ENCODE results near the gene NSMCE4A.
A peak's percentile ranks its signal among the peaks of the same experiment; 100 is the strongest.

The NSMCE4A gene

DNA sequence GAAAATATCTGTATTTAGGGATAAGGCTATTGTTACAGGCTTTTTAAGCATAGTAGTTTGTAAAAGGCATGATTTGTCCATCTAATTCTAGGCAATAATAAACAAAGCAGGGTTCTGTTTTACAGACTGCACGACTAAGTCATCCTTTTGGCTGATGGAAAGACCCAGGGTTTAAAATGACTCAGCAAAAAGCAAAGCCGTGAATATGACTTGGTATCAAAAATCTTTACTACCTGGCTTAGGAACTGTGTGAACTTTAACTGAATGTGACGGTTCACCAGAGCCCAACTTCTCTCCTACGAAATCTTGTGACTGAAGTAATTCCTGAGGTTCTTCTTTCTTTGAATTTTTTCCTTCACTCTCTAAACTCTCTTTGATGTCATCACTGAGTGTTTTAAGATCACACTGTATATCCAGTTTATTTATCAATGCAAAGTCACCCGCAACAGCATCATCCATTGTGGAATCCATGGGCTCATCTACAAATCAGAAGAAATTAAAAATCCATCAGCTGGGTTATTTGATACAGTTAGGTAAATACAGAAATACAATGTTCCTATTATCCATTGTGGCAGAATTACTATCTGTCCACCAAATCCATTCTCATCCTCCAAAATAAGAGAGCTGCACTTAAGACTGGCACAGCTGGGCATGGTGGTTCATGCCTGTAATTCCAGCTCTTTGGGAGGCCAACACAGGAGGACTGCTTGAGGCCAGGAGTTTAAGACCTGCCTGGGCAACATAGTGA is 64.2 kb downstream of the NSMCE4A start:
- TF ChIP-seq, protein P1, sequence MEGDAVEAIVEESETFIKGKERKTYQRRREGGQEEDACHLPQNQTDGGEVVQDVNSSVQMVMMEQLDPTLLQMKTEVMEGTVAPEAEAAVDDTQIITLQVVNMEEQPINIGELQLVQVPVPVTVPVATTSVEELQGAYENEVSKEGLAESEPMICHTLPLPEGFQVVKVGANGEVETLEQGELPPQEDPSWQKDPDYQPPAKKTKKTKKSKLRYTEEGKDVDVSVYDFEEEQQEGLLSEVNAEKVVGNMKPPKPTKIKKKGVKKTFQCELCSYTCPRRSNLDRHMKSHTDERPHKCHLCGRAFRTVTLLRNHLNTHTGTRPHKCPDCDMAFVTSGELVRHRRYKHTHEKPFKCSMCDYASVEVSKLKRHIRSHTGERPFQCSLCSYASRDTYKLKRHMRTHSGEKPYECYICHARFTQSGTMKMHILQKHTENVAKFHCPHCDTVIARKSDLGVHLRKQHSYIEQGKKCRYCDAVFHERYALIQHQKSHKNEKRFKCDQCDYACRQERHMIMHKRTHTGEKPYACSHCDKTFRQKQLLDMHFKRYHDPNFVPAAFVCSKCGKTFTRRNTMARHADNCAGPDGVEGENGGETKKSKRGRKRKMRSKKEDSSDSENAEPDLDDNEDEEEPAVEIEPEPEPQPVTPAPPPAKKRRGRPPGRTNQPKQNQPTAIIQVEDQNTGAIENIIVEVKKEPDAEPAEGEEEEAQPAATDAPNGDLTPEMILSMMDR (IDR thresholded peaks at IDR 0.05; ENCODE audit: insufficient read depth, low read depth, low read length, missing control alignments) = no peak
- no peak overlapping the region for H3K4me3 ChIP-seq (ENCODE audit: low read length)
- DNase-seq (ENCODE audit: low read depth) = peak; percentile 18
